ENCODE data around the gene RRM1.

Gene RRM1

DNA sequence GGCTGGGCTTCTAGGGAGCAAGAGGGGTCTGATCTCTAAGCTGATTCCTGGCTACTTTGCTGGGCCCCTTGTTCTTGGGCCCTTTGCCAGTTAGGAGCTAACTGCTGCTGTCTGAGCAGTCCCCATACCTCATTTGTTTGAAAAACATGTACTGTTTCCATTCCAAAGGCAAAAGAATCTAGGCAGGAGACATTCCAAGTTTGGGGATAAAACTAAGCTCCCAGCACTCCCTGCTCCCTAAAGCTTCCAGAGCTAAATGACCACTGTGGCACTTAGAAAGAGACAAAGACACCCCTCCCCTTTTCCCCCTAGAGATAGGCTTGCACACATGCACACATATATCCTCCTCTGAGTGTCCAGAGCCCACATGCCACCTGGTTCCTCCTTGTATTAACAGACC is 22.7 kb upstream of the RRM1 start:
- TF ChIP-seq TAF1 (IDR thresholded peaks at IDR 0.05; ENCODE audit: borderline replicate concordance, insufficient read depth, low read length): no peak
- TF ChIP-seq SIN3A (IDR thresholded peaks at IDR 0.05; ENCODE audit: borderline replicate concordance, insufficient read depth, low read length): no peak
- no peak for TF ChIP-seq POLR2AphosphoS5 (IDR thresholded peaks at IDR 0.05; ENCODE audit: low read depth, low read length)
- TF ChIP-seq REST (IDR thresholded peaks at IDR 0.05; ENCODE audit: insufficient read depth in 1 of 2, low read depth in 2 of 2, low read length in 2 of 2): no peak
- TF ChIP-seq FOXP2 (optimal IDR thresholded peaks at IDR 0.05; ENCODE audit: borderline replicate concordance, extremely low read depth, extremely low read length, insufficient read depth): no peak

DNA sequence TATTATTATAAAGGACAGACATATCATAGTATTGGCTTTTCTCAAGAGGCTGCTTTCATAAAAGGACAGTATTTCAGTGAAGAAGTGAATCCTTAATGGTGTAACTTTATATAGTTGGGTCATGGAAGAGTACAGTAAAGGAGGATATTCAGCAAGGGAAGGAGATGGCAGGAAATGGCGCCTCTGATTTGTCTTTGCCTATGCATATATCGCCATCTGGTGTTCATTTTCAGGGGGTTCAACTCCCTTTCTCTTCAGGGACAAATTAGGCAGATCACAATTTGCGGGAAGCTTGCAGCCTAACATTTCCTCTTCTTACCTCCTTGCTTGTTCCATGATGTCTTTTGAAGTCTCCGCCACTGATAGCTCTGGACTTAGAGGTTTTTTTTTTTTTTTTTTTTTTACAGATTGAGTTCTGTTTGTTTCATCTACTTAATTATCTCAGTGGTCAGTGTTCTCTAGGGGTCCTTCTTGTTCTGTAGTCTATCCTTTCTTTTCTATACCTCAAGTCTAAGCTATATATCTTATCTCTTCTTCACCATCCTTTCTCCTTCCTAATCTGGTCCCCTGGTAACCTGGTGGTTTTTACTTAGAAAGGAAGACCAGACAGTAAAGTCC is 21.8 kb upstream of the RRM1 start:
- TF ChIP-seq SIN3A (IDR thresholded peaks at IDR 0.05; ENCODE audit: borderline replicate concordance, insufficient read depth, low read length) (no peak), TAF1 (IDR thresholded peaks at IDR 0.05; ENCODE audit: borderline replicate concordance, insufficient read depth, low read length) (no peak), POLR2AphosphoS5 (IDR thresholded peaks at IDR 0.05; ENCODE audit: low read depth, low read length) (no peak), FOXP2 (optimal IDR thresholded peaks at IDR 0.05; ENCODE audit: borderline replicate concordance, extremely low read depth, extremely low read length, insufficient read depth) (no peak)

DNA sequence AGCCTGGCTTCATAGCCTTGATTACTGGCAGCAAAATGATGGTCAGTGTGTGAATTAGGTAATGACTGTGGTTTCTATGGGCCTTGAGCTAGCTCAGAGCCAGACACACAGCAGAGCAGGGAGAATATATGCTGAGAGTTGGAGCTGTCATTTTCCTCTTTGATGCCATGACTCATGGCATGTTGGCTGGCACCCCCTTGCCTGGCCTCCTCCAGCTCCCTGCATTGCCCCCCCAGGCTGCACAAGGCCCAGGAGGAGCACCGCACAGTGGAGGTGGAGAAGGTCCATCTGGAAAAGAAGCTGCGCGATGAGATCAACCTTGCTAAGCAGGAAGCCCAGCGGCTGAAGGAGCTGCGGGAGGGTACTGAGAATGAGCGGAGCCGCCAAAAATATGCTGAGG is 20.3 kb upstream of the RRM1 start:
- TF ChIP-seq POLR2AphosphoS5 (IDR thresholded peaks at IDR 0.05; ENCODE audit: low read depth, low read length) (no peak), REST (IDR thresholded peaks at IDR 0.05; ENCODE audit: insufficient read depth in 1 of 2, low read depth in 2 of 2, low read length in 2 of 2) (no peak), TAF1 (IDR thresholded peaks at IDR 0.05; ENCODE audit: borderline replicate concordance, insufficient read depth, low read length) (no peak), FOXP2 (optimal IDR thresholded peaks at IDR 0.05; ENCODE audit: borderline replicate concordance, extremely low read depth, extremely low read length, insufficient read depth) (no peak), SIN3A (IDR thresholded peaks at IDR 0.05; ENCODE audit: borderline replicate concordance, insufficient read depth, low read length) (no peak)

DNA sequence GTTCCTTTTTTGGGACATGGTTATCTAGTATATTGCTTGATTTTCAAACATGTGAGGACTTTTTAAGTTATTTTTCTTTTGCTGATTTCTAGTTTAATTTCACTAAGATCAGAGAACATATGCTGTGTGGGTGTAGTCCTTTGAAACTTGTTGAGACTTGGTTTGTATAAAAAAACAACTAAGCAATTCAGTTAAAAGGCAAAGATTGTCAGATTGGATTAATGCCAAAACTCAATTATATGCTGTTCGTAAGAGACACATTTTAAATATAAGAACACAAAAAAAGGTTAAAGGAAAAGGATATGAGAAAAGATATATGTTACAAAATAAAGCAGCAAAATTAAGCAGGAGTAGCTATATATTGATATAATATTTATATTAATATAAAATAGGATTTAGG is 17.8 kb upstream of the RRM1 start:
- TF ChIP-seq TAF1 (IDR thresholded peaks at IDR 0.05; ENCODE audit: borderline replicate concordance, insufficient read depth, low read length) (no peak), SIN3A (IDR thresholded peaks at IDR 0.05; ENCODE audit: borderline replicate concordance, insufficient read depth, low read length) (no peak), POLR2AphosphoS5 (IDR thresholded peaks at IDR 0.05; ENCODE audit: low read depth, low read length) (no peak), REST (IDR thresholded peaks at IDR 0.05; ENCODE audit: insufficient read depth in 1 of 2, low read depth in 2 of 2, low read length in 2 of 2) (no peak), FOXP2 (optimal IDR thresholded peaks at IDR 0.05; ENCODE audit: borderline replicate concordance, extremely low read depth, extremely low read length, insufficient read depth) (no peak)

DNA sequence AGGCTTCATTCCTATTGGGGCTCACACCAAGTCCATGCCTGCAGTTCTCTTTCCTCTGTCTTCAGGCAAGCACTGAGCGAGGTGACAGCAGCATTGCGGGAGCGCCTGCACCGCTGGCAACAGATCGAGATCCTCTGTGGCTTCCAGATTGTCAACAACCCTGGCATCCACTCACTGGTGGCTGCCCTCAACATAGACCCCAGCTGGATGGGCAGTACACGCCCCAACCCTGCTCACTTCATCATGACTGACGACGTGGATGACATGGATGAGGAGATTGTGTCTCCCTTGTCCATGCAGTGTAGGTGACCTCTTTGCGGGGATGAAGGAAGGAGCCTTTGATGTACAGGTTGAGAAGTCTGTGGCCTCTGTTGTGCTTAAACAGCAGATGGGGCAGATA is 11.4 kb upstream of the RRM1 start:
- no peak for TF ChIP-seq SIN3A (IDR thresholded peaks at IDR 0.05; ENCODE audit: borderline replicate concordance, insufficient read depth, low read length)
- TF ChIP-seq POLR2AphosphoS5 (IDR thresholded peaks at IDR 0.05; ENCODE audit: low read depth, low read length): no peak
- TF ChIP-seq TAF1 (IDR thresholded peaks at IDR 0.05; ENCODE audit: borderline replicate concordance, insufficient read depth, low read length): no peak
- no peak for TF ChIP-seq REST (IDR thresholded peaks at IDR 0.05; ENCODE audit: insufficient read depth in 1 of 2, low read depth in 2 of 2, low read length in 2 of 2)
- no peak for TF ChIP-seq FOXP2 (optimal IDR thresholded peaks at IDR 0.05; ENCODE audit: borderline replicate concordance, extremely low read depth, extremely low read length, insufficient read depth)

All from PFSK-1 (cell line).